BJ (cell line): ENCODE measurements around the gene STPG4. TPM values are rescaled to one million over a fixed set of nuclear protein-coding genes. Genes with fewer than 3 reads are reported as not detected.
"Not testable (repeated sequence)": the region's sequence is repeated elsewhere in the genome, so short reads cannot be mapped to it uniquely, and the experiment has no call there.

Source experiments
- CTCF ChIA-PET: fragments of 350-600 bp; formaldehyde crosslinking; extraction: SDS; loops from one replicate; lab custom pipeline; 2021; ENCODE audit warnings: antibody characterized with exemption, inconsistent platforms; lab: Yijun Ruan, JAX
- POLR2A ChIA-PET: fragments of 300-600 bp; sonication (Branson Sonifier 250); formaldehyde crosslinking; extraction: SDS; loops from one replicate; lab custom pipeline; 2021; ENCODE audit warnings: antibody characterized with exemption; lab: Charles Lee
- DNase-seq: peaks from one replicate; pipeline ENCODE4 v3.0.0-alpha.2; 2011; ENCODE audit warnings: low read depth
- H3K27me3 ChIP-seq: 2 replicates; pipeline ENCODE4 v1.6.0; 2011; ENCODE audit warnings: low read length; ENCODE audit not compliant: control insufficient read depth, insufficient read depth
- H3K36me3 ChIP-seq: 2 replicates; pipeline ENCODE4 v1.5.1; 2011; ENCODE audit warnings: low read length; ENCODE audit not compliant: control insufficient read depth, insufficient read depth
- H3K4me3 ChIP-seq: 2 replicates; pipeline ENCODE4 v1.5.1; 2011; ENCODE audit warnings: low read depth, mild to moderate bottlenecking, control low read depth, low read length
- CTCF ChIP-seq: IDR thresholded peaks from 2 replicates; pipeline ENCODE4 v1.5.1; 2011; ENCODE audit warnings: low read depth, mild to moderate bottlenecking, control low read depth, inconsistent platforms, low read length, moderate library complexity; ENCODE audit not compliant: insufficient read depth
- polyA plus RNA-seq: library from polyadenylated mRNA; depleted of rRNA; stranded (reverse); fragments of >200 nt; gene quantifications from 2 replicates; pipeline ENCODE4 v1.2.3, GENCODE V29; 2011

STPG4 gene
- polyA plus RNA-seq, 1 experiment: 0.06 TPM

- peak; percentile 55 for DNase-seq
- ChIA-PET POLR2A (interaction anchor here (0.7 kb wide), 1 partner anchor 8 kb away, joined by 7 read pairs; no protein-coding TSS in a partner anchor), CTCF (no interaction called here)
- H3K27me3 ChIP-seq: no peaks in the 10 kb centered on the region
- TF ChIP-seq CTCF: no peak
- H3K36me3 ChIP-seq: no peaks in the 10 kb centered on the region
- H3K4me3 ChIP-seq: no peak overlapping the region
These were observed 36.1 kb downstream of the STPG4 start for GRCh38 chr2:47119001-47119400.

- Histone ChIP-seq H3K4me3 (no peak overlapping the region), H3K27me3 (no peaks in the 10 kb centered on the region), H3K36me3 (no peaks in the 10 kb centered on the region)
- no peak for DNase-seq
- CTCF ChIA-PET: no interaction called here
- no peak for TF ChIP-seq CTCF
- POLR2A ChIA-PET: interaction anchor here (0.7 kb wide), 1 partner anchor 8 kb away, joined by 7 read pairs; no protein-coding TSS in a partner anchor
These were observed 36.5 kb downstream of the STPG4 start for GRCh38 chr2:47118581-47118980.

GRCh38 chr2:47112665-47113435 lies 42.3 kb downstream of the STPG4 start:
- POLR2A ChIA-PET: no interaction called here
- Histone ChIP-seq H3K27me3 (no peaks in the 10 kb centered on the region), H3K36me3 (no peaks in the 10 kb centered on the region), H3K4me3 (no peak overlapping the region)
- DNase-seq: no peak
- CTCF ChIA-PET: no interaction called here
- TF ChIP-seq CTCF: no peak

GRCh38 chr2:47109680-47110079 lies 45.4 kb downstream of the STPG4 start:
- ChIA-PET POLR2A (no interaction called here), CTCF (no interaction called here)
- Histone ChIP-seq H3K36me3 (no peaks in the 10 kb centered on the region), H3K27me3 (no peaks in the 10 kb centered on the region), H3K4me3 (no peak overlapping the region)
- TF ChIP-seq CTCF: no peak
- DNase-seq: no peak

- Histone ChIP-seq H3K4me3 (no peak overlapping the region), H3K27me3 (no peaks in the 10 kb centered on the region), H3K36me3 (no peaks in the 10 kb centered on the region)
- TF ChIP-seq CTCF: no peak
- POLR2A ChIA-PET: no interaction called here
- CTCF ChIA-PET: no interaction called here
- DNase-seq: no peak
These were observed 46.1 kb downstream of the STPG4 start for GRCh38 chr2:47109007-47109375.

- CTCF ChIA-PET, H3K4me3 ChIP-seq, H3K27me3 ChIP-seq, H3K36me3 ChIP-seq, DNase-seq, POLR2A ChIA-PET: not testable (repeated sequence)
These were observed 46.7 kb downstream of the STPG4 start for GRCh38 chr2:47108267-47109006.

GRCh38 chr2:47107201-47107600 lies 47.9 kb downstream of the STPG4 start:
- not testable (repeated sequence) for H3K4me3 ChIP-seq

GRCh38 chr2:47106231-47106630 lies 48.9 kb downstream of the STPG4 start:
- POLR2A ChIA-PET, H3K27me3 ChIP-seq, H3K36me3 ChIP-seq, DNase-seq, H3K4me3 ChIP-seq: not testable (repeated sequence)
- CTCF ChIA-PET: interaction anchor here (1.1 kb wide), 1 partner anchor 11 kb away, joined by 3 read pairs; no protein-coding TSS in a partner anchor

More at GRCh38 chr2:47107201-47107600, 47.9 kb downstream of the STPG4 start:
- CTCF ChIA-PET: interaction anchor here (1.1 kb wide), 1 partner anchor 12 kb away, joined by 3 read pairs; no protein-coding TSS in a partner anchor
- DNase-seq, H3K36me3 ChIP-seq, POLR2A ChIA-PET, H3K27me3 ChIP-seq: not testable (repeated sequence)
